GM20000 (cell line): ENCODE measurements around the gene HEATR5B.
"Not testable (repeated sequence)": the region's sequence is repeated elsewhere in the genome, so short reads cannot be mapped to it uniquely, and the experiment has no call there.

Experiments used
- DNase-seq: peaks from one replicate; pipeline ENCODE4 v3.0.0; 2012; ENCODE audit warnings: low spot score
- CTCF ChIP-seq: IDR thresholded peaks from 2 replicates; pipeline ENCODE4 v1.5.1; 2012; ENCODE audit warnings: mild to moderate bottlenecking, control low read depth; ENCODE audit errors: extremely low read depth, missing control alignments

The HEATR5B gene

GRCh38 chr2:36941867-36942266 is 142.3 kb downstream of the HEATR5B start:
- no peak for DNase-seq

GRCh38 chr2:36936526-36936925 is 147.6 kb downstream of the HEATR5B start:
- not testable (repeated sequence) for DNase-seq

More at GRCh38 chr2:36941867-36942266, 142.3 kb downstream of the HEATR5B start:
- TF ChIP-seq CTCF = no peak

GRCh38 chr2:36931688-36932087 is 152.5 kb downstream of the HEATR5B start:
- DNase-seq = not testable (repeated sequence)
